Skin of body (tissue), 2 donors: ENCODE data around the gene PRAMEF2. TPM values are rescaled to one million over a fixed set of nuclear protein-coding genes. Genes with fewer than 3 reads are reported as not detected.
"Not testable (repeated sequence)": the region's sequence is repeated elsewhere in the genome, so short reads cannot be mapped to it uniquely, and the experiment has no call there.

ENCODE experiments used
- DNase-seq: peaks from one replicate; lab custom pipeline; 2025; lab: John Stamatoyannopoulos, UW
- total RNA-seq: library from RNA; depleted of rRNA; stranded (reverse); fragments of >200 nt; gene quantifications from one replicate; pipeline ENCODE4 v1.2.3, GENCODE V29; 2014

PRAMEF2 gene
- total RNA-seq = not detected

GRCh38 chr1:12856786-12857185 lies at the start of gene PRAMEF2:
Gene PRAMEF2 (plus strand): TSS chr1:12857086. CDS start chr1:12859010, 1,924 bp downstream.
- DNase-seq = not testable (repeated sequence)

GRCh38 chr1:12809933-12810332 lies 47.0 kb upstream of the PRAMEF2 start:
- DNase-seq = no peak

- no peak for DNase-seq
Measured at GRCh38 chr1:12810691-12811408, 46.0 kb upstream of the PRAMEF2 start.

DNA sequence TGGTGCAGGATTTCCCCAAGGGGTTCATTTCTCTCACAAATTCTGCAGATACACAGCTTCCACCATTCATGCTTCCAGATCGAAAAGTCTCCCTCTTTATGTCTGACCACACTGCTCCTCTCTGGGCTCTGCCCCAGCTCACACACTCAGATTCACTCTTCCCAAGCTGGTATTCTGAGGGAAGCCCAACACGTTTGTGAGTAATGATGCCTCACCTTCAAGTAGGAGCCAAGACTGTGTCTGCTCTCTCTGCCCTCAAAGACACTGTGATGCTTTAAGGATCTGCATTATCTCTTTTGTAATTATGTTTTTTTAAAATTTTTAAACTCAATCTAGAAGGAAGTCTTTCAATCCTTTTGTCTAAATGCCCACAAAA lies 45.5 kb upstream of the PRAMEF2 start:
- DNase-seq = no peak

- not testable (repeated sequence) for DNase-seq
Measured at GRCh38 chr1:12819061-12819460, 37.8 kb upstream of the PRAMEF2 start.

DNA sequence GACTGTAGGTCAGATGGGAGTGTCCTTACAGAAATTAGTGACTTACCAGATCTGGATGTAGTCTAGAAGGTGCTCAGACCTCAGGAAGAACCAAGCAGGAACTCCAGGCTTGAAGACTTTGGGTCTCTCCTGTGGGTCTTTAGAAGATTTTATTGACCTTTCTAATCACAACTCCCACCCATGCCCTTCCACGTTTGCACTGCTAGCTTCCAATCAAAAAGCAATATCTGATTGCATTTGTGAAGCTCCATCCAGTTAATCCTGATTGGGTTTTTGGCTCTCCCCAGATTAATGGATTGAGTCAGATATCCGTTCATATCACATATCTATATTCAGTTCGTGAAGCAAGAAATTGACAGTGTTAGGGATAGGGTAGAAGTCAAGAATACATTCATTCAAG lies 25.6 kb upstream of the PRAMEF2 start, which contains the start of gene PRAMEF11:
PRAMEF11 (minus strand) TSS at position 101 of the 400 bp plus-strand sequence. CDS start 2,621 bp downstream, outside the sequence.
- not testable (repeated sequence) for DNase-seq

DNA sequence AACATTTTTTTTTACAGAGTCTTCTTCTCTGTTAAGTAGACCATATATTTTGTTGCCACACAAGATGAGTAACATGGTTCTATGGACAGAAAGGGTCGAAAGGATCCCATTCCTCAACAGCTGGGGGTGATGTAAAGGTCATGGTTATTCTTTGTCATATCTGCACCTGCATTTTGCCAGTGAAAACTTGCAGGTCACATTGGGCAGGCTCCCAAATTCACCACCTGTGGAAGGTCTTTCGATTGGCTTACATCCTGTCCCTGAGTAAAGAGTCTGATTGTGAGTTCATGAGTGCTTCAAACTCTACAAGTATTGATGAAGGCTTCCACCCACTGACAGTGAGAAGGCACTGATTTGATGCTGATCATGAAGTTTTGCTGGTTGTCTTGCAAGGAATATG lies 23.6 kb upstream of the PRAMEF2 start:
- not testable (repeated sequence) for DNase-seq

GRCh38 chr1:12848620-12849019 lies 8.3 kb upstream of the PRAMEF2 start, which contains the start of gene HNRNPCL1:
Gene HNRNPCL1 (minus strand): TSS chr1:12848720. CDS start chr1:12848289, 431 bp downstream.
- not testable (repeated sequence) for DNase-seq

DNA sequence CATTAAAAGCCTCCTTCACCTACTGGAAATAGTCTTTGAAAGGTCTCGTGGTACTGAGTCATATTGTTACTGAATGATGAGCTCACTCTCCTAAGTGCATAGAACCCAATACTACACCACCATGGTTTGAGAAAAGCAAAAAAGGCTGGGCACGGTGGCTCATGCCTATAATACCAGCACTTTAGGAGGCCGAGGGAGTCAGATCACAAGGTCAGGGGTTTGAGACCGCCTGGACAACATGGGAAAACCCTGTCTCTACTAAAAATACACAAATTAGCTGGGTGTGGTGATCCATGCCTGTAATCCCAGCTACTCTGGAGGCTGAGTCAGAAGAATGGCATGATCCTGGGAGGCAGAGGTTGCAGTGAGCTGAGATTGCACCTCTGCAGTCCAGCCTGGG lies 5.1 kb upstream of the PRAMEF2 start:
- no peak for DNase-seq

DNA sequence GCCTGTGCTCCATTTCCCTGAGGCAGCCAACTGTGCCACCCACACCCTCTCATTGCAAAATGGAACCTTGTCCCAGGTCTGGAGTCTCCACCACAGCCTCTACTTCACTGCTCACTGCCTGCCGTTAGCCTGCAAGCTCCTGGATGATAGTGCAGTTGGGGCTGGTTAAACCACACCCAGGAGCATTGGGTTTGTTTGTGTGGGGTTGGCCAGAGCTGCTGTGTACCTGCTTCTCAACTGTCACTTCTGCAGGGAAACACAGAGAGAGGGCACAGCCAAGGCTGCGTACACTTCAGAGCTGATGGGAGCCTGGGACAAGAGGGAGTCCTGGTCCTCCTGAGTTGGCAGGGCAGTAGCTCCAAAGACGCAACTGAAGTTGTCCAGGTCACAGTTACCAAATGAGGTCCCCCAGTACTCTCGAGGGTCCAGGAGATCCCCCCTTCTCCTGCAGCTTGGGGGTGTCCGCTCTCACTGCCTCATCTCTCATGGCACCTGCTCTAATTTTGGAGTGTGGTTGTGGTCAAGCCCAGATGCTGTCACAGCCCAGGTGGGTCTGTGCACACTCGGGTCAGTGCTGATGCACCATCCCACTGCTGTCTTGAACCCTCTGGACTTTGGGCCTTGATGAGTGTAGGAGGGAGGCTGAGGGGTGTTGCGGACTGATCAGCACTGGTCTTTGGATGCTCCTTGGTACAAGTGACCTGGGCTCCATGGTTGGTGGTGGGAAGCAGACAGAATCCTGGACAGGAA lies 6.4 kb downstream of the PRAMEF2 start:
- DNase-seq = not testable (repeated sequence)

DNA sequence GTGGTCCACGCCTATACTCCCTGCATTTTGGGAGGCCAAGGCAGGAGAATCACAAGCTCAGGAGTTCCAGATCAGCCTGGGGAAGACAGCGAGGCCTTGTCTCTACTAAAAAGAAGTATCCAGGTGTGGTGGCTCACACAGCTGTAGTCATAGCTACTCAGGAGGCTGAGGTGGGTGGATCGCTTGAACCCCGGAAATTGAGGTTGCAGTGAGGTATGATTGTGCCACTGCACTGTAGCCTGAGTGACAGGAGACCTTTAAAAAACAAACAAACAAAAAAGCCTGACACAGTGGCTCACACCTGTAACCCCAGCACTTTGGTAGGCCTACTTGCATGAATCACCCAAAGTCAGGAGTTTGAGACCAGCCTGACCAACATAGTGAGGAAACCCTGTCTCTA lies 21.6 kb downstream of the PRAMEF2 start:
- DNase-seq = not testable (repeated sequence)

DNA sequence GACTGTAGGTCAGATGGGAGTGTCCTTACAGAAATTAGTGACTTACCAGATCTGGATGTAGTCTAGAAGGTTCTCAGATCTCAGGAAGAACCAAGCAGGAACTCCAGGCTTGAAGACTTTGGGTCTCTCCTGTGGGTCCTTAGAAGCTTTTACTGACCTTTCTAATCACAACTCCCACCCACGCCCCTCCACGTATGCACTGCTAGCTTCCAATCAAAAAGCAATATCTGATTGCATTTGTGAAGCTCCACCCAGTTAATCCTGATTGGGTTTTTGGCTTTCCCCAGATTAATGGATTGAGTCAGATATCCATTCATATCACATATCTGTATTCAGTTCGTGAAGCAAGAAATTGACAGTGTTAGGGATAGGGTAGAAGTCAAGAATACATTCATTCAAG lies 29.2 kb downstream of the PRAMEF2 start, which contains the start of gene PRAMEF4:
PRAMEF4 (minus strand) TSS at position 101 of the 400 bp plus-strand sequence. CDS start 2,807 bp downstream, outside the sequence.
- not testable (repeated sequence) for DNase-seq

- not testable (repeated sequence) for DNase-seq
Measured at GRCh38 chr1:12898170-12898569, 41.3 kb downstream of the PRAMEF2 start, which contains the start of gene PRAMEF10. Gene PRAMEF10 (minus strand): TSS chr1:12898270. CDS start chr1:12895847, 2,423 bp downstream.

GRCh38 chr1:12899186-12899585 lies 42.3 kb downstream of the PRAMEF2 start:
- DNase-seq = not testable (repeated sequence)

DNA sequence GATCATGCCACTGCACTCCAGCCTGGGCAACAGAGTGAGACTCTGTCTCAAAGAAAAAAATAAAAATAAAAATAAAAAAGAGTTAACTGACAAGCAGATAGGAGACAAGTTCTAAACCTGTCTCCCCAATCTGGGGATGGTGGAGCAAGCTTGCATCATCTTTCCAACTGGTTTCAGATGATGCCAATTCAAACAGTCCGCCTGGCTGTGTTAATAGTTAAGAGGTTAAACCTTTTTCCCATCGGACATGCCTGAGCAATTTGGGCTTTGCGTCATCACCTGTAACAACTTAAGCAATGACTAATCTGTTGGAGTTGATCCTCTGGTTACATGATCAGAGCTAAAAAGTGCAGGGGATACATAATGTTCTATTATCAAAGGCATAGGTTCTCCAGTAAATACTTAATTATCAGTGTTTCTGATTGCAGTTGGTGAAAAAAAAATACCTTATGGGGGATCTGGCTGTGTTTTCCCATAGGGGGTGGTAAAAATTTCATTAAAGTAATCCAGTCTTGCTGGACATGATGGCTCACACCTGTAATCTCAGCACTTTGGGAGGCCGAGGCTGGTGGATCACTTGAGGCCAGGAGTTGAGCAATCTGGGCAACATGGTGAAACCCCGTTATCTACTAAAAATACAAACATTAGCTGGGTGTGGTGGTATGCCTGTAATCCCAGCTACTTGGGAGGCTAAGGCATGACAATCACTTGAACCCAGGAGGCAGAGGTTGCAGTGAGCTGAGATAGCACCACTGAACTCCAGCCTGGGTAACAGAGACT lies 47.1 kb downstream of the PRAMEF2 start:
- not testable (repeated sequence) for DNase-seq

Other genes starting within 250 kb of the PRAMEF2 start
- 31.5 TPM for gene DHRS3, start 238.9 kb upstream of the PRAMEF2 start, total RNA-seq
- 0.79 TPM for gene AADACL4, start 213.0 kb upstream of the PRAMEF2 start, total RNA-seq
- 6.1 TPM for gene AADACL3, start 141.0 kb upstream of the PRAMEF2 start, total RNA-seq
- not detected for gene CFAP107, start 110.9 kb upstream of the PRAMEF2 start, total RNA-seq
- gene PRAMEF12, start 83.3 kb upstream of the PRAMEF2 start, total RNA-seq = not detected
- gene PRAMEF1, start 65.7 kb upstream of the PRAMEF2 start, total RNA-seq = not detected
- not detected for gene PRAMEF11, start 25.7 kb upstream of the PRAMEF2 start, total RNA-seq
- not detected for gene HNRNPCL1, start 8.4 kb upstream of the PRAMEF2 start, total RNA-seq
- gene PRAMEF4, start 29.1 kb downstream of the PRAMEF2 start, total RNA-seq = not detected
- gene PRAMEF10, start 41.2 kb downstream of the PRAMEF2 start, total RNA-seq = not detected
- gene PRAMEF7, start 59.5 kb downstream of the PRAMEF2 start, total RNA-seq = not detected
- gene PRAMEF6, start 90.5 kb downstream of the PRAMEF2 start, total RNA-seq = not detected
- not detected for gene PRAMEF27, start 199.5 kb downstream of the PRAMEF2 start, total RNA-seq
- not detected for gene HNRNPCL3, start 203.7 kb downstream of the PRAMEF2 start, total RNA-seq
- not detected for gene PRAMEF25, start 213.7 kb downstream of the PRAMEF2 start, total RNA-seq